Thymus (tissue), 11 donors: ENCODE measurements around the gene IL21R. TPM values are rescaled to one million over a fixed set of nuclear protein-coding genes. Genes with fewer than 3 reads are reported as not detected.
"Not testable (repeated sequence)": the region's sequence is repeated elsewhere in the genome, so short reads cannot be mapped to it uniquely, and the experiment has no call there.

Experiments used
- DNase-seq, 9 donors: peaks; one replicate each; pipeline ENCODE4 v3.0.0-alpha.2; 2013; ENCODE audit warnings: low spot score in 9 of 9, low read depth in 6 of 9, missing footprints in 1 of 9
- H3K27ac ChIP-seq, 2 donors: one replicate each; pipeline ENCODE4 v1.5.1; 2013; ENCODE audit warnings: control low read depth in 1 of 2, low read depth in 1 of 2, low read length in 1 of 2, mild to moderate bottlenecking in 1 of 2, moderate library complexity in 1 of 2
- H3K27me3 ChIP-seq, 2 donors: one replicate each; pipeline ENCODE4 v1.5.1; 2013; ENCODE audit warnings: low read length in 1 of 2; ENCODE audit not compliant: control insufficient read depth in 2 of 2, insufficient read depth in 1 of 2
- H3K36me3 ChIP-seq, 2 donors: one replicate each; pipeline ENCODE4 v1.5.1; 2013; ENCODE audit warnings: low read length in 1 of 2, mild to moderate bottlenecking in 1 of 2, moderate library complexity in 1 of 2; ENCODE audit not compliant: control insufficient read depth in 2 of 2, insufficient read depth in 2 of 2
- H3K4me1 ChIP-seq, 2 donors: one replicate each; pipeline ENCODE4 v1.5.1; 2013; ENCODE audit warnings: low read length in 2 of 2; ENCODE audit not compliant: control insufficient read depth in 2 of 2, insufficient read depth in 2 of 2
- H3K4me3 ChIP-seq, 2 donors: one replicate each; pipeline ENCODE4 v1.5.1; 2013; ENCODE audit warnings: low read length in 2 of 2, control low read depth in 1 of 2, mild to moderate bottlenecking in 1 of 2
- H3K9me3 ChIP-seq, 2 donors: one replicate each; pipeline ENCODE4 v1.5.1; 2013; ENCODE audit warnings: low read length in 1 of 2, mild to moderate bottlenecking in 1 of 2; ENCODE audit not compliant: control insufficient read depth in 2 of 2, insufficient read depth in 1 of 2
- WGBS: extraction: QIAGEN DNeasy Blood & Tissue Kit; methylation state at CpG from one replicate; pipeline ENCODE4 v1.1.7; 2013; 5-methylcytosine and 5-hydroxymethylcytosine counted together
- polyA plus RNA-seq: library from polyadenylated mRNA; stranded (reverse); fragments of 200-250 nt; gene quantifications from one replicate; pipeline ENCODE4 v1.2.3, GENCODE V29; 2013
- total RNA-seq: library from RNA; stranded (reverse); fragments of 120-200 nt; gene quantifications from one replicate; pipeline ENCODE4 v1.2.4, GENCODE V29; 2013
- donor health status: healthy.

The IL21R gene
- total and polyA plus RNA-seq, 2 donors, result 10.7 to 12.8 TPM

- no peak overlapping the region for H3K27ac ChIP-seq
- no peak for DNase-seq
- H3K27me3 ChIP-seq, result peaks cover 6 to 29% of the 10 kb centered on the region in 2 donors
- H3K4me1 ChIP-seq, result peaks cover 21 to 40% of the 10 kb centered on the region in 2 donors
- no peak overlapping the region for H3K4me3 ChIP-seq
- H3K36me3 ChIP-seq, result peaks cover 20 to 43% of the 10 kb centered on the region in 2 donors
- 10% methylated on average over 5 of the region's 5 CpGs for WGBS
- peaks cover 6 to 21% of the 10 kb centered on the region in 2 donors for H3K9me3 ChIP-seq
Measured at GRCh38 chr16:27450196-27450549, 48.2 kb downstream of the IL21R start.

GRCh38 chr16:27452569-27453493 lies 50.9 kb downstream of the IL21R start:
- H3K36me3 ChIP-seq, result peaks cover 0 to 18% of the 10 kb centered on the region in 2 donors
- H3K27me3 ChIP-seq, result peaks cover 6 to 29% of the 10 kb centered on the region in 2 donors
- H3K4me1 ChIP-seq, result peaks cover 24 to 45% of the 10 kb centered on the region in 2 donors
- 94% methylated on average over 16 of the region's 16 CpGs for WGBS
- peak overlapping the region in 1 of 2 donors; percentile 36 for H3K27ac ChIP-seq
- peaks cover 3 to 9% of the 10 kb centered on the region in 2 donors for H3K9me3 ChIP-seq
- no peak overlapping the region for H3K4me3 ChIP-seq
- DNase-seq, result no peak

GRCh38 chr16:27453494-27453825 lies 51.5 kb downstream of the IL21R start:
- 97% methylated on average over 3 of the region's 3 CpGs for WGBS
- H3K27me3 ChIP-seq, result peaks cover 6 to 27% of the 10 kb centered on the region in 2 donors
- peaks cover 3 to 8% of the 10 kb centered on the region in 2 donors for H3K9me3 ChIP-seq
- DNase-seq, result no peak
- no peak overlapping the region for H3K27ac ChIP-seq
- H3K36me3 ChIP-seq, result peaks cover 0 to 16% of the 10 kb centered on the region in 2 donors
- H3K4me3 ChIP-seq, result no peak overlapping the region
- H3K4me1 ChIP-seq, result peaks cover 24 to 46% of the 10 kb centered on the region in 2 donors

GRCh38 chr16:27455700-27456099 lies 53.7 kb downstream of the IL21R start:
- H3K4me1 ChIP-seq, result peaks cover 18 to 35% of the 10 kb centered on the region in 2 donors
- peaks cover 3 to 6% of the 10 kb centered on the region in 2 donors for H3K9me3 ChIP-seq
- no peak for DNase-seq
- no peak overlapping the region for H3K4me3 ChIP-seq
- peaks cover 0 to 7% of the 10 kb centered on the region in 2 donors for H3K27me3 ChIP-seq
- peaks cover 10 to 18% of the 10 kb centered on the region in 2 donors for H3K36me3 ChIP-seq
- H3K27ac ChIP-seq, result peak overlapping the region in 1 of 2 donors; percentile 49
- 9% methylated on average over 12 of the region's 12 CpGs for WGBS

GRCh38 chr16:27457605-27457900 lies 55.6 kb downstream of the IL21R start:
- not testable (repeated sequence) for H3K4me3 ChIP-seq, H3K27me3 ChIP-seq, H3K9me3 ChIP-seq, H3K27ac ChIP-seq, DNase-seq
- H3K36me3 ChIP-seq, result peaks cover 23 to 33% of the 10 kb centered on the region in 2 donors
- WGBS, result 97% methylated on average over 17 of the region's 17 CpGs
- peaks cover 14 to 35% of the 10 kb centered on the region in 2 donors for H3K4me1 ChIP-seq

GRCh38 chr16:27458258-27458657 lies 56.3 kb downstream of the IL21R start:
- Histone ChIP-seq H3K27ac (peak overlapping the region in 1 of 2 donors; percentile 37), H3K36me3 (peaks cover 30 to 40% of the 10 kb centered on the region in 2 donors), H3K27me3 (no peaks in the 10 kb centered on the region), H3K9me3 (peaks cover 0 to 2% of the 10 kb centered on the region in 2 donors), H3K4me1 (peaks cover 14 to 39% of the 10 kb centered on the region in 2 donors), H3K4me3 (no peak overlapping the region)
- no peak for DNase-seq
- WGBS, result 74% methylated on average over 5 of the region's 5 CpGs

- peaks cover 14 to 39% of the 10 kb centered on the region in 2 donors for H3K4me1 ChIP-seq
Measured at GRCh38 chr16:27458987-27459688, 57.2 kb downstream of the IL21R start.

GRCh38 chr16:27460213-27460612 lies 58.2 kb downstream of the IL21R start:
- H3K36me3 ChIP-seq, result peaks cover 49 to 60% of the 10 kb centered on the region in 2 donors
- no peaks in the 10 kb centered on the region for H3K27me3 ChIP-seq
- no peak overlapping the region for H3K4me3 ChIP-seq
- 95% methylated on average over 4 of the region's 4 CpGs for WGBS
- peaks cover 13 to 38% of the 10 kb centered on the region in 2 donors for H3K4me1 ChIP-seq
- DNase-seq, result no peak
- H3K9me3 ChIP-seq, result peaks cover 0 to 2% of the 10 kb centered on the region in 2 donors
- peak overlapping the region in 1 of 2 donors; percentile 55 for H3K27ac ChIP-seq

More at GRCh38 chr16:27458987-27459688, 57.2 kb downstream of the IL21R start:
- Histone ChIP-seq H3K9me3 (peaks cover 0 to 2% of the 10 kb centered on the region in 2 donors), H3K4me3 (no peak overlapping the region), H3K27me3 (no peaks in the 10 kb centered on the region), H3K36me3 (peaks cover 38 to 49% of the 10 kb centered on the region in 2 donors), H3K27ac (no peak overlapping the region)
- 98% methylated on average over 5 of the region's 5 CpGs for WGBS
- DNase-seq, result no peak
